ENCODE data around the gene OR13J1. TPM values are rescaled to one million over a fixed set of nuclear protein-coding genes. Genes with fewer than 3 reads are reported as not detected.
A peak's percentile ranks its signal among the peaks of the same experiment; 100 is the strongest.

The OR13J1 gene
- total RNA-seq, 4 donors from 2014 or later: 0.64 TPM; not detected in 3

DNA sequence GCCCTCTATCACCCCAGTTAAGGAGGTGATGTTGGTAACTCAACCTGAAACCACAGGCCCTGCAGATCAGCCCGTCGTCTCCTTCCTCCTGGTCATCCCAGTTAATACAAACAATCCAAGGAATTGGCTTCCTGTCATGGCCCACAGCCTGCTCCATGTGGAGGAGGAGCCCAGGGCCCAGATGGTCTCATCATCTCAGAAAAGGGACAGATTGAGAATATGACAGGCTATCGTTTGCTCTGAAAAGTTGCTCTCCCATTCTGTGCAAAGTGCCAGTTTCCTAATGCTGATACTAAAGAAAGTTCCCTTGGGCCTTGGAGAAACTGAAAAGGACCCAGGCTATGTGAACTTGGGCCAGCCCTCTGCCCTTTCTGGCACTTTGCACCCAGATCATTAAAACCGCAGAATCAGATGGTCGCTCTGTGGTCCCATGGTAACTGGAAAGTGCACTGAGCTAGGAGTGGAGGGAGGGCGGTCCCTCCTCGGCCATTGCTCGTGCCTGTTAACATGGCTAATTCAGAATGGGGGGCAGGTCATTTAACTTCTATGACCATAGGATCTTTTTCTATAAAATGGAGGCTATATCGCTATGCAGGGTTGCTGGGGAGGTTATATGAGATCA is 38.4 kb upstream of the OR13J1 start:
- DNase-seq: no peak
- Histone ChIP-seq H3K4me3 (peak overlapping the region in 1 of 4 donors; percentile 42), H3K27ac (peak overlapping the region; percentile 94 to 97 (median 96)), H3K36me3 (no peaks in the 10 kb centered on the region), H3K9me3 (no peaks in the 10 kb centered on the region), H3K4me1 (peaks cover 70 to 85% (median 72%) of the 10 kb centered on the region in 4 donors), H3K27me3 (no peaks in the 10 kb centered on the region)
- intact Hi-C loops (cut with DNase I; ENCODE audit: low total_unique reads): loop anchor here (5.0 kb wide), 1 partner anchor 39 kb away; no protein-coding TSS in a partner anchor
- WGBS, 2 donors (ENCODE audit: low coverage in 1 of 2): 67% methylated on average over 9 of the region's 9 CpGs; no CpG with 5 or more reads in 1 of the 2 donors
- in situ Hi-C loops (cut with MboI; ENCODE audit: low pct_ligation_motif_present in 1 of 4, low pct_unique_long_range_greater_than_20kb in 1 of 4, low sequenced_read_pairs in 3 of 4): no loop called here
- TF ChIP-seq POLR2A (IDR thresholded peaks at IDR 0.05): no peak
- no peak for TF ChIP-seq POLR2AphosphoS5 (IDR thresholded peaks at IDR 0.05)
- no peak for TF ChIP-seq EP300 (IDR thresholded peaks at IDR 0.05; ENCODE audit: low read depth)
- TF ChIP-seq, protein P1, sequence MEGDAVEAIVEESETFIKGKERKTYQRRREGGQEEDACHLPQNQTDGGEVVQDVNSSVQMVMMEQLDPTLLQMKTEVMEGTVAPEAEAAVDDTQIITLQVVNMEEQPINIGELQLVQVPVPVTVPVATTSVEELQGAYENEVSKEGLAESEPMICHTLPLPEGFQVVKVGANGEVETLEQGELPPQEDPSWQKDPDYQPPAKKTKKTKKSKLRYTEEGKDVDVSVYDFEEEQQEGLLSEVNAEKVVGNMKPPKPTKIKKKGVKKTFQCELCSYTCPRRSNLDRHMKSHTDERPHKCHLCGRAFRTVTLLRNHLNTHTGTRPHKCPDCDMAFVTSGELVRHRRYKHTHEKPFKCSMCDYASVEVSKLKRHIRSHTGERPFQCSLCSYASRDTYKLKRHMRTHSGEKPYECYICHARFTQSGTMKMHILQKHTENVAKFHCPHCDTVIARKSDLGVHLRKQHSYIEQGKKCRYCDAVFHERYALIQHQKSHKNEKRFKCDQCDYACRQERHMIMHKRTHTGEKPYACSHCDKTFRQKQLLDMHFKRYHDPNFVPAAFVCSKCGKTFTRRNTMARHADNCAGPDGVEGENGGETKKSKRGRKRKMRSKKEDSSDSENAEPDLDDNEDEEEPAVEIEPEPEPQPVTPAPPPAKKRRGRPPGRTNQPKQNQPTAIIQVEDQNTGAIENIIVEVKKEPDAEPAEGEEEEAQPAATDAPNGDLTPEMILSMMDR (IDR thresholded peaks at IDR 0.05): no peak

GRCh38 chr9:35907711-35908503 is 37.7 kb upstream of the OR13J1 start:
- H3K4me1 ChIP-seq: peaks cover 71 to 91% (median 75%) of the 10 kb centered on the region in 4 donors
- no peaks in the 10 kb centered on the region for H3K27me3 ChIP-seq
- TF ChIP-seq POLR2AphosphoS5 (IDR thresholded peaks at IDR 0.05) (peak; percentile 14 to 63 (median 51)), EP300 (IDR thresholded peaks at IDR 0.05; ENCODE audit: low read depth) (peak; percentile 55), POLR2A (IDR thresholded peaks at IDR 0.05) (no peak)
- intact Hi-C loops (cut with DNase I; ENCODE audit: low total_unique reads): loop anchor here (5.0 kb wide), 1 partner anchor 39 kb away; no protein-coding TSS in a partner anchor
- peak; percentile 70 for DNase-seq
- H3K36me3 ChIP-seq: no peaks in the 10 kb centered on the region
- H3K27ac ChIP-seq: peak overlapping the region; percentile 94 to 97 (median 96)
- in situ Hi-C loops (cut with MboI; ENCODE audit: low pct_ligation_motif_present in 1 of 4, low pct_unique_long_range_greater_than_20kb in 1 of 4, low sequenced_read_pairs in 3 of 4): no loop called here
- peak overlapping the region in 2 of 4 donors; percentile 30 to 42 for H3K4me3 ChIP-seq
- H3K9me3 ChIP-seq: no peaks in the 10 kb centered on the region
- WGBS, 2 donors (ENCODE audit: low coverage in 1 of 2): 29 to 44% methylated on average over 5 to 13 of the region's 13 CpGs

GRCh38 chr9:35906923-35907699 is 36.9 kb upstream of the OR13J1 start:
- Histone ChIP-seq H3K27me3 (no peaks in the 10 kb centered on the region), H3K27ac (peak overlapping the region; percentile 94 to 97 (median 96)), H3K9me3 (no peaks in the 10 kb centered on the region), H3K4me1 (peaks cover 71 to 94% (median 75%) of the 10 kb centered on the region in 4 donors), H3K4me3 (peak overlapping the region in 2 of 4 donors; percentile 30 to 42), H3K36me3 (no peaks in the 10 kb centered on the region)
- DNase-seq: peak; percentile 65
- in situ Hi-C loops (cut with MboI; ENCODE audit: low pct_ligation_motif_present in 1 of 4, low pct_unique_long_range_greater_than_20kb in 1 of 4, low sequenced_read_pairs in 3 of 4) (no loop called here), intact Hi-C loops (cut with DNase I; ENCODE audit: low total_unique reads) (loop anchor here (5.0 kb wide), 1 partner anchor 40 kb away; no protein-coding TSS in a partner anchor)
- TF ChIP-seq POLR2A (IDR thresholded peaks at IDR 0.05): peak; percentile 41
- peak; percentile 43 to 75 (median 54) for TF ChIP-seq POLR2AphosphoS5 (IDR thresholded peaks at IDR 0.05)
- TF ChIP-seq EP300 (IDR thresholded peaks at IDR 0.05; ENCODE audit: low read depth): no peak
- TF ChIP-seq, protein P1 (IDR thresholded peaks at IDR 0.05): no peak
- WGBS, 2 donors (ENCODE audit: low coverage in 1 of 2): 49% methylated on average over 14 of the region's 14 CpGs; no CpG with 5 or more reads in 1 of the 2 donors

DNA sequence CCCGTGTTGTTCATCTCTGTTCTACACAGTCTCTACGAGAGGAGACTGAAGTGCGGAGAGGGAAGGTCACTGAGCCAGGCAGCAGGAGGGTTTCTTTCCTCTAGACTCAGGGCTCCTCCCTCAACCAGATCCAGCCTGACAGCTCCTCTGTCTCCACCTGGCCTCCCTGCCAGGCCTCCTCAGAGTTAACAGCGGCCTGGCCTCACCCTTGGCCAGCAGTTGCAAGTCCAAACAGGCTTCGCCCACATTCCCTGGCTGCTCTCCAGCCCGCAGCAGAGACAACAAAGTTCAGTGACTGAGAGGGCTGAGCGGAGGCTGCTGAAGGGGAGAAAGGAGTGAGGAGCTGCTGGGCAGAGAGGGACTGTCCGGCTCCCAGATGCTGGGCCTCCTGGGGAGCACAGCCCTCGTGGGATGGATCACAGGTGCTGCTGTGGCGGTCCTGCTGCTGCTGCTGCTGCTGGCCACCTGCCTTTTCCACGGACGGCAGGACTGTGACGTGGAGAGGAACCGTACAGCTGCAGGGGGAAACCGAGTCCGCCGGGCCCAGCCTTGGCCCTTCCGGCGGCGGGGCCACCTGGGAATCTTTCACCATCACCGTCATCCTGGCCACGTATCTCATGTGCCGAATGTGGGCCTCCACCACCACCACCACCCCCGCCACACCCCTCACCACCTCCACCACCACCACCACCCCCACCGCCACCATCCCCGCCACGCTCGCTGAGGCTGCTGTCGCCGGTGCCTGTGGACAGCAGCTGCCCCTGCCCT is 35.9 kb upstream of the OR13J1 start, which contains the start of gene HRCT1:
TSS of gene HRCT1 (plus strand) at position 291 of the 768 bp plus-strand sequence. CDS start at position 377, 86 bp downstream.
- Histone ChIP-seq H3K4me1 (peaks cover 63 to 92% (median 71%) of the 10 kb centered on the region in 4 donors), H3K27ac (peak within 1 kb of the TSS; percentile 94 to 97 (median 96)), H3K27me3 (no peaks in the 10 kb centered on the region), H3K4me3 (peak within 1 kb of the TSS in 2 of 4 donors; percentile 30 to 42), H3K9me3 (no peaks in the 10 kb centered on the region), H3K36me3 (no peaks in the 10 kb centered on the region)
- intact Hi-C loops (cut with DNase I; ENCODE audit: low total_unique reads): loop anchor here (5.0 kb wide), 1 partner anchor 41 kb away; no protein-coding TSS in a partner anchor
- WGBS, 2 donors (ENCODE audit: low coverage in 1 of 2): 32 to 40% methylated on average over 1 to 29 of the region's 30 CpGs
- in situ Hi-C loops (cut with MboI; ENCODE audit: low pct_ligation_motif_present in 1 of 4, low pct_unique_long_range_greater_than_20kb in 1 of 4, low sequenced_read_pairs in 3 of 4): no loop called here
- TF ChIP-seq, protein P1 (IDR thresholded peaks at IDR 0.05): no peak
- TF ChIP-seq POLR2A (IDR thresholded peaks at IDR 0.05): peak; percentile 96
- peak; percentile 74 for TF ChIP-seq EP300 (IDR thresholded peaks at IDR 0.05; ENCODE audit: low read depth)
- peak; percentile 88 to 97 (median 97) for TF ChIP-seq POLR2AphosphoS5 (IDR thresholded peaks at IDR 0.05)
- peak; percentile 95 for DNase-seq
